NCI-H2081 treated with DMSO at 0.1 percent for 48 hours (cell line): ENCODE measurements around the gene CENPX.

Experiments
- DNase-seq: peaks from one replicate; lab custom pipeline; 2025; lab: John Stamatoyannopoulos, UW

CENPX gene

GRCh38 chr17:82022310-82022980, at the start of gene CENPX:
CENPX (minus strand) TSS chr17:82022878; CDS start chr17:82022861, 17 bp downstream.
- no peak for DNase-seq

GRCh38 chr17:82070611-82071010, 47.9 kb upstream of the CENPX start:
- DNase-seq: no peak

- no peak for DNase-seq
These were observed 43.1 kb upstream of the CENPX start, which contains the start of gene DUS1L for GRCh38 chr17:82065638-82066303. DUS1L (minus strand) TSS chr17:82065804; CDS start chr17:82065059, 745 bp downstream.

GRCh38 chr17:82065193-82065637, 42.5 kb upstream of the CENPX start:
- no peak for DNase-seq

GRCh38 chr17:82064433-82065192, 41.9 kb upstream of the CENPX start:
- DNase-seq: no peak

- DNase-seq: no peak
These were observed 41.0 kb upstream of the CENPX start for GRCh38 chr17:82063424-82064415.

- DNase-seq: no peak
These were observed 40.3 kb upstream of the CENPX start for GRCh38 chr17:82062984-82063368.

GRCh38 chr17:82062076-82062983, 39.7 kb upstream of the CENPX start:
- DNase-seq: no peak

GRCh38 chr17:82061047-82061925, 38.6 kb upstream of the CENPX start:
- DNase-seq: no peak

GRCh38 chr17:82060614-82061013, 37.9 kb upstream of the CENPX start:
- DNase-seq: no peak

GRCh38 chr17:82060001-82060380, 37.3 kb upstream of the CENPX start:
- no peak for DNase-seq

GRCh38 chr17:82059272-82060000, 36.8 kb upstream of the CENPX start:
- DNase-seq: no peak

GRCh38 chr17:82058855-82059249, 36.2 kb upstream of the CENPX start:
- DNase-seq: no peak

- no peak for DNase-seq
These were observed 35.7 kb upstream of the CENPX start for GRCh38 chr17:82058230-82058854.

GRCh38 chr17:82056729-82057621, 34.3 kb upstream of the CENPX start:
- DNase-seq: no peak

GRCh38 chr17:82055965-82056728, 33.5 kb upstream of the CENPX start:
- no peak for DNase-seq
